Erythroblast (primary cell): Measurements from ENCODE around the gene TMEM17.

Source experiments
- GATA1 ChIP-seq: IDR thresholded peaks from 2 replicates; pipeline ENCODE4 v1.6.1; 2011; ENCODE audit warnings: low read depth, mild to moderate bottlenecking, control low read depth, low read length, moderate library complexity
- POLR2A ChIP-seq: IDR thresholded peaks from 2 replicates; pipeline ENCODE4 v1.6.1; 2011; ENCODE audit warnings: mild to moderate bottlenecking, low read length

GRCh38 chr2:62479917-62480316 is 26.1 kb downstream of the TMEM17 start:
- TF ChIP-seq POLR2A (no peak), GATA1 (no peak)
